Uterus (tissue), 4 donors: ENCODE measurements around the gene PXT1. TPM values are rescaled to one million over a fixed set of nuclear protein-coding genes. Genes with fewer than 3 reads are reported as not detected.
A peak's percentile ranks its signal among the peaks of the same experiment; 100 is the strongest.

Experiments
- DNase-seq, 2 donors: peaks; one replicate each; pipeline ENCODE4 v3.0.0-alpha.2; 2019 to 2020
- H3K27ac ChIP-seq, 2 donors: fragments of 200-600 bp; sonication (generic); 1 replicate in 1 of 2; 2 replicates in 1 of 2; pipeline ENCODE4 v1.5.1; 2016 to 2018
- H3K27me3 ChIP-seq, 2 donors: fragments of 200-600 bp; sonication (generic); one replicate each; pipeline ENCODE4 v1.5.1; 2018 to 2019; ENCODE audit warnings: control low read depth in 1 of 2
- H3K36me3 ChIP-seq, 2 donors: fragments of 200-600 bp; sonication (generic); one replicate each; pipeline ENCODE4 v1.5.1; 2019; ENCODE audit warnings: control low read depth in 1 of 2
- H3K4me1 ChIP-seq, 2 donors: fragments of 200-600 bp; sonication (generic); one replicate each; pipeline ENCODE4 v1.5.1; 2018 to 2019; ENCODE audit warnings: control low read depth in 1 of 2
- H3K4me3 ChIP-seq, 2 donors: fragments of 200-600 bp; sonication (generic); 1 replicate in 1 of 2; 2 replicates in 1 of 2; pipeline ENCODE4 v1.5.1; 2018 to 2019; ENCODE audit warnings: mild to moderate bottlenecking in 1 of 2
- H3K9me3 ChIP-seq, 2 donors: fragments of 200-600 bp; sonication (generic); one replicate each; pipeline ENCODE4 v1.5.1; 2019; ENCODE audit warnings: control low read depth in 1 of 2
- CTCF ChIP-seq, 4 experiments: fragments of 200-600 bp in 2 of 4; fragments of 450-650 bp in 2 of 4; sonication (generic) in 2 of 4; IDR thresholded peaks; one replicate each; pipeline ENCODE4 v1.5.1; 2016 to 2019; ENCODE audit warnings: antibody characterized with exemption in 4 of 4, mild to moderate bottlenecking in 2 of 4, moderate library complexity in 1 of 4
- POLR2A ChIP-seq, 2 donors: fragments of 450-650 bp; IDR thresholded peaks; one replicate each; pipeline ENCODE4 v1.6.1; 2016; ENCODE audit warnings: antibody characterized with exemption in 2 of 2, mild to moderate bottlenecking in 1 of 2, moderate library complexity in 1 of 2
- intact Hi-C: fragments of 100-400 bp; cut with DNase I; formaldehyde crosslinking; loops from one replicate; pipeline ENCODE4 v1.15.1; 2023; ENCODE audit warnings: low total_unique reads
- total RNA-seq, 4 donors: library from RNA; depleted of rRNA in 3 of 4; stranded (reverse); fragments of >200 nt in 3 of 4; gene quantifications; one replicate each; pipeline versions ENCODE4 v1.1.0 to v1.2.4, GENCODE V29; 2014 to 2023
- donor health status: DM: yes; HTN: yes; CAD: no.

PXT1 gene
- total RNA-seq, 4 donors from 2014 or later = not detected

- intact Hi-C loops = no loop called here
- TF ChIP-seq POLR2A (IDR thresholded peaks at IDR 0.05) (no peak), CTCF (IDR thresholded peaks at IDR 0.05) (no peak)
- Histone ChIP-seq H3K27me3 (no peaks in the 10 kb centered on the region), H3K36me3 (no peaks in the 10 kb centered on the region), H3K27ac (peak overlapping the region; percentile 81 to 87), H3K4me1 (peaks cover 0 to 4% of the 10 kb centered on the region in 2 donors), H3K9me3 (no peaks in the 10 kb centered on the region), H3K4me3 (no peak overlapping the region)
- DNase-seq = no peak
These were observed 92.6 kb downstream of the PXT1 start for GRCh38 chr6:36350082-36350481.

- Histone ChIP-seq H3K9me3 (no peaks in the 10 kb centered on the region), H3K36me3 (no peaks in the 10 kb centered on the region), H3K27me3 (no peaks in the 10 kb centered on the region), H3K4me3 (no peak overlapping the region), H3K4me1 (peaks cover 0 to 4% of the 10 kb centered on the region in 2 donors), H3K27ac (peak overlapping the region in 1 of 2 donors; percentile 81)
- DNase-seq = no peak
- intact Hi-C loops = no loop called here
- TF ChIP-seq POLR2A (IDR thresholded peaks at IDR 0.05) (no peak), CTCF (IDR thresholded peaks at IDR 0.05) (no peak)
These were observed 93.4 kb downstream of the PXT1 start for GRCh38 chr6:36349240-36349639.

- TF ChIP-seq POLR2A (IDR thresholded peaks at IDR 0.05) (no peak), CTCF (IDR thresholded peaks at IDR 0.05) (no peak)
- Histone ChIP-seq H3K4me1 (peaks cover 0 to 4% of the 10 kb centered on the region in 2 donors), H3K36me3 (no peaks in the 10 kb centered on the region), H3K4me3 (no peak overlapping the region), H3K27me3 (no peaks in the 10 kb centered on the region), H3K9me3 (no peaks in the 10 kb centered on the region), H3K27ac (no peak overlapping the region)
- DNase-seq = no peak
- intact Hi-C loops = no loop called here
These were observed 95.0 kb downstream of the PXT1 start for GRCh38 chr6:36347621-36348020.

- Histone ChIP-seq H3K9me3 (no peaks in the 10 kb centered on the region), H3K36me3 (no peaks in the 10 kb centered on the region), H3K4me1 (peaks cover 0 to 4% of the 10 kb centered on the region in 2 donors), H3K27ac (no peak overlapping the region), H3K27me3 (no peaks in the 10 kb centered on the region), H3K4me3 (no peak overlapping the region)
- intact Hi-C loops = no loop called here
- DNase-seq = no peak
- TF ChIP-seq POLR2A (IDR thresholded peaks at IDR 0.05) = no peak
- no peak for TF ChIP-seq CTCF (IDR thresholded peaks at IDR 0.05)
These were observed 96.0 kb downstream of the PXT1 start for GRCh38 chr6:36346486-36347273.

GRCh38 chr6:36345681-36346466 is 96.8 kb downstream of the PXT1 start:
- no peak for TF ChIP-seq POLR2A (IDR thresholded peaks at IDR 0.05)
- TF ChIP-seq CTCF (IDR thresholded peaks at IDR 0.05) = no peak
- intact Hi-C loops = no loop called here
- no peaks in the 10 kb centered on the region for H3K27me3 ChIP-seq
- no peaks in the 10 kb centered on the region for H3K36me3 ChIP-seq
- no peak overlapping the region for H3K4me3 ChIP-seq
- H3K9me3 ChIP-seq = no peaks in the 10 kb centered on the region
- peaks cover 0 to 4% of the 10 kb centered on the region in 2 donors for H3K4me1 ChIP-seq
- no peak for DNase-seq
- no peak overlapping the region for H3K27ac ChIP-seq
